GM13977 (cell line): Measurements from ENCODE around the gene SLC9A5.

Experiments
- DNase-seq: peaks from one replicate; pipeline ENCODE4 v3.0.0; 2012; ENCODE audit warnings: low spot score
- CTCF ChIP-seq: IDR thresholded peaks from 2 replicates; pipeline ENCODE4 v1.5.1; 2012; ENCODE audit warnings: mild to moderate bottlenecking, control low read depth; ENCODE audit not compliant: insufficient read depth; ENCODE audit errors: extremely low read depth, missing control alignments
- in situ Hi-C: fragments of 300-500 bp; cut with MboI; formaldehyde crosslinking; loops from one replicate; pipeline ENCODE4 v1.12.0; 2022; ENCODE audit warnings: low sequenced_read_pairs, low pct_unique_long_range_greater_than_20kb, mixed read lengths, inconsistent platforms; ENCODE audit not compliant: unreplicated experiment

Gene SLC9A5

DNA sequence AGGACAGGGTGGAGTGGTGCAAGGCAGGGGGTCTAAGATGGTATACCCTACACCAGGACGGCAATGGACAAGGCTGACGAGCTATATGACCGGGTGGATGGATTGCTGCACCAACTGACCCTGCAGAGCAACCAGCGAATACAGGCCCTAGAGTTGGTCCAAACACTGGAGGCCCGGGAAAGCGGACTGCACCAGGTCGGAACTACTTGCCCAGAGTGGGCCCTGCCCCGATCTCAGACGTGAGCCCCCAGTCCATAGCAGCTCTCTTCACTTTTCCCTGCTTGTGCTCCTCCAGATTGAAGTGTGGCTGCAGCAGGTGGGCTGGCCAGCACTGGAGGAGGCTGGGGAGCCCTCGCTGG is 33.6 kb downstream of the SLC9A5 start:
- in situ Hi-C loops = no loop called here

GRCh38 chr16:67283039-67283825 is 34.5 kb downstream of the SLC9A5 start:
- no peak for DNase-seq
- in situ Hi-C loops = no loop called here

More for the DNA sequence above, 33.6 kb downstream of the SLC9A5 start:
- no peak for DNase-seq
- no peak for TF ChIP-seq CTCF

GRCh38 chr16:67283826-67284555 is 35.2 kb downstream of the SLC9A5 start:
- DNase-seq = no peak
- in situ Hi-C loops = no loop called here
- TF ChIP-seq CTCF = no peak

More at GRCh38 chr16:67283039-67283825, 34.5 kb downstream of the SLC9A5 start:
- TF ChIP-seq CTCF = no peak

- TF ChIP-seq CTCF = no peak
- no peak for DNase-seq
- in situ Hi-C loops = no loop called here
Measured at GRCh38 chr16:67284699-67285646, 36.2 kb downstream of the SLC9A5 start.

- no peak for DNase-seq
- in situ Hi-C loops = no loop called here
- TF ChIP-seq CTCF = no peak
Measured at GRCh38 chr16:67286441-67287235, 37.9 kb downstream of the SLC9A5 start.
